DMS53 (cell line): ENCODE results near the gene TSC22D3.

Source experiments
- DNase-seq: peaks from one replicate; lab custom pipeline; 2025; lab: John Stamatoyannopoulos, UW

Gene TSC22D3

DNA sequence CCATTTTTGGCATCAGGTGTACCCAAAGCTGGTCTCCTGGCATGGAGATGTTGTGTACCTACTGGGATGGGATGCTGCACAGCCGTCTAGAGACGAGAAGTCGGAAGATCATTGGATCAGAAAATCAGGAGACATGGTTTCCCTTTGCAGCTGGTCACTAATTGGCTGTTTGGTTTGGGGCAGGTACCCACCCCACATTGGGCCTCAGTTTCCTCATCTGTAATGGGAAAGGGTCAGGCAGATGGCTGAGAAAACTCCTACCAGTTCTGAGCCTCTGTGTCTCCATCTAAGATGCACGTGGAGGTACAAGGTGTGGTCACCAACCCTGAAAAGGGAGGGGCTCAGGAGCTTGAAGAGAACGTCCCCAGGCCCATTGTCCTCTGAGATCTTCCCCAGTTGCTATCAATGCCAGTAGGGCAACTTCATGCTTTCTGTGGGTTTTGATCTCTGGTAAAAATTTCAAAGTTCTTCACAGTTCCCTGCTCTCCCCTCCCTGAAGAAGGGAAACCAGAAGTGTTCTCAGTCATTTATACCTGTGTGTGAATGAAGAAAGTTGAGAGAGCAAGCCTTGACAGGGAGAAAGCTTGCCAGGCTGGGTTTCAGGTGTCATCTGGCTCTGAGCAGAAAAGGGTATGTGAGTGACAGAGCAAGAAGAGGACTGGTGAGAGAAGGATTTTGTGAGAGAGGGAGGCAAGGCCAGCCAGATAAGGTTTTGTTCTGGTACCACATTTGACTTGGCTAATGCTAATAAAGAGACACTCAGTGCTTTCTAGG lies 15.1 kb downstream of the TSC22D3 start:
- no peak for DNase-seq

DNA sequence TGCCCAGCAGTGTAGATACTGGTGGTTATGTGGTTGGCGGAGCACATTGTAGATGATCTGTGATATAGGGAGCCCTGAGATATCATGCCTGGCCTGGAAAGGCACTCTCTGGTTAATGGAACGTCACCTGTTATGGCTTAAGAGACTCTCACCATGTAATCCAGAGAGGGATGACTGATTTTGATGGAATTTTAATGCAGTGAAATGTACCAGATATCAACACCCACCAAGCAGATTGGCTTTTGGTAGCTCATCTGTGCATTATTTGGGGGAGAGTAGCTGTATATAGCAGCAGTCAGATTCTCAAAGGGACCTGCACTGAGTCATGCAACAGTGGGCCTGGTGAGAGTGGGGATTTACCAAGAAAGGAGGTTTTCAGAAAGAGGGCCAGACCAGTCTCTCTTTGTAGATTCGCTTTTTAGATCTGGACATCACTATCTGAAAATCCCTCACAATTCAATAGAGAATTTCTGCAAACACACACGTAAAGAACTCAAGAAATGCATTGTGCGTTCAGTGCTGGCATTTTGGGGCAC lies 17.3 kb downstream of the TSC22D3 start:
- DNase-seq: no peak

DNA sequence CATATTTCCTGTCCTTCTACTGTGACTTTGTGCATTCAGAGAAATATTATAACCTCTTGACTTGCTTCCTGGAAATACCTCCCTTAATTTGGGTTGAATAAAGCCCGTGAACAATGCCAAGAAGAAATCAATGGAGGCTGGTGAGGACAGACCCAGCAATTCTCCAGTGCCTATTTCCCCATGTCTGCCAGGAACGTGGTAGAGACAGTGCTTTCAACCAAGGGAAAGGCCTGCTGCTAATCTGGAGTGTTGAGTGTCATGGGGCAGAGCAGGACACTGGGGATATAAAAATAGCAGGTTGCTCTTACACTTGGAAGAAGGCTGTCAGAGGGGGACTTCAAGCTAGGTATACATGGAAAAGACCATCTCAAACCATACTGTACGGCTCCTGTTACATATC lies 19.9 kb downstream of the TSC22D3 start:
- no peak for DNase-seq

DNA sequence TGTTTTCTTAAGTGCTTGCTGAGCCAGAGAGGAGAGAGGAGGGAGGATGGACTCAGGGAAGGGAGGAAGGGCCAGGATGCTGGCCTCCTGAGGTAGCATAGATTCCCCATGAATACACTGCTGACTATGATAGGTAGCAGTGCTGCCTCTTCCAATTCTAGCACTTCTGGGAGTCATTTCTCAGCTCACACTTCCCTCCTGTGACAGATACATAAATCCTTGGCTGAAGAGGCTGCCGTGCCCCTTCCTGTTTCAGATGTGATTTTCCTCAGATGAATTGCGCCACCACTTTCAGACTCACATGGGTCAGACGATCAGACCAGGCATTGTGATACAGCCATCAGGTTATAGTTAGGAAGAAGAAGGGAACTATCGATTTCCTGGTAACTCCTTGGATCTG lies 22.4 kb downstream of the TSC22D3 start:
- DNase-seq: no peak

DNA sequence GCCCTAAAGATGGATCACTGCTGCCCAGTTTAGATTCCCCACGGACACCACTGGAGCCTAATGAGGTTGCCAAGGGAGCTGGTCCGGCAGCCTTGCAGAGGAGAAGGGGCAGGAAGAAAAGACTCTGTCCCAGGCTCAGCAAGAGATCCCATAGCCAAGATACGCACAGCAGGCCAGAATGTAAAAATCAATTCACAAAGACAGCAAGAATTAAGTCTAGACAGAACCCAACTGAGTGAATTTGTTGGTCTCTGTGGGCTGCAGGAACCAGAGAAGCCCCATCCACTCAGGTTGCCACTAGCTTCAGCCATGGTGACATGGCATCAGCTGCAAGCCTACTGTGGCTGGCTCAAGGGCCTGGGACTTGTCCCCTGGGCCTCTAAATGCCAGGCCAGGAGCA lies 22.9 kb downstream of the TSC22D3 start:
- DNase-seq: no peak

DNA sequence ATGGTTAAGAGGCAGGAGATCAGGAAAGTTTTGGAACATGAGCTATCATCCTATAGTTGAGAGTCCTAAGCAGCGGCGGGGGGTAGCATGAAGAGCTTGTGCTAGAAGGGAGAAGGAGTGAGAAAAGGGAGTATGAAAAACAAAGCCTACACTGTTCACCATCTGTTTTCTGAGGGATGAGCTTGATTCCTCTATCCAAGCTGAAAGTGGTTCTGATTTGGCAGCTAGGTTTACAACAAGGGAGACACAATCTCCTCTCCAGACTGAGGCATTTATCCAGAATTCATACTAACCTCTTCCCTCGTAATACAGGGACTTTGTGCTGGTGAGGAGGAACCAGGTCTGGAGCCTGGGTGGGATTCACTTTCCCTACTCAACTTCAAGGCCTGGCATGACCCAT lies 23.5 kb downstream of the TSC22D3 start:
- no peak for DNase-seq

DNA sequence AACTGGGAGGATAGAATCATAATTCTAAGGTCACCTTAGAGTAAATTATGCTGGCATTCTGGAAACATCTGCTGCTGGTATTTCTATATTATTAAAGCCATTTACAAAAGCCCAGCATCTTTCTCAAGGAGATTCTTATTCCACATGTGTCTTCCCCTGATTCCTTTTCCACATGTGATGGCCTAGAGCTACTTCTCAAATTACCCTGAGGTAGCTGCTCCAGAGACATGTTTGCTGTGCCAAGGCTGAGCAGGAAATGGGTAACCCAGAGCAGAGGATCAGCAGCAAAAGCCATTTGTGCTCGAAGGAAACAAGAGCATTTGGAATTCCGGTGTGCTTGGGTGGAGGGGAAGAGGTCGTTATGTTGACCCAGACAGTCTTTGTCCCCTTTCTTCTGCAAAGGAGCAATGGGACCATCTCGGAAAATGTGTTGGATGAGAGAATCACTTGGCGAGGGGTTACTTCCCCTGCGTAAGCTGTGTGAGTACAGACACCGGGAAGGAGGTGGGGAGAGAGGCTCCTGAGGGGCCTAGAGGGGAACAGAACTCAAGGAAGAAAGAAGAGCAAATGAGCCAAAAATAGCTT lies 24.6 kb downstream of the TSC22D3 start:
- no peak for DNase-seq

DNA sequence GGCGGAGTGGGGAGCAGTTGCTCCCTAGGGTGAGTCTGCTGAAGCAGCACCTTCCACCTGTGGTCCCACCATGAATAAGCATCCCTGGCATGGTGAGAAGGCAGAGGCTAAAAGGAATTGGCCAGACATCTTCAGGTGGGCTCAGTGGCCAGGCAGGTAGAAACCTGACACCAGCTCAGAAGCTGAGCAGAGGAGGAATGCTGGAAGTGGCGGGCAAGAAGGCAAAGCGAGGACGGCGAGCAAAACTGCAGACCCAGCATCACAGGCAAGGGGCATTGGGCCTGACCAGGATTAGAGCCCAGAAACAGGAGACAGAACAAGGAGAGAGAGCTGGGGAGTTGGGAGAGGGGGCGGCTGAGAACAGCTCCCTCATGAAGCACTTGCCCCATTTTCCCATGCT lies 25.3 kb downstream of the TSC22D3 start:
- DNase-seq: no peak

DNA sequence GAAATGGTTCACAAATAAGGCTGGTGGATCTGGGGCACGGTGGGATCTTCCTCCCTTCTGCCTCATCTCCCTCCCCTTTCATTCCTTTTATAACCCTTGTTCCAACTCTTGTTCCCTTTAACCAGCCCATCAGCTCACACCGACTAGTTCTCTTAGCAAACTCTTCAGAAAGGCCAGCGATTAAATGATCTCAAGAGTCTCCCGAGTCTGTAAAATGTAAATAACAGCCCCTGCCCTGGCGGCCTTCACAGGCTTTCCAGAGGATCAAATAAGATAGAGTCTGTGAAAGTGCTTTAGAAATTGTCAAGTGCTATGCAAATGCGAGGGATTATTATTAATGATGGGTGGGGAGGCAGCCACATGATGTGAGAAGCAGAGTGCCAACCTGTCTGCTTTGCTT lies 27.1 kb downstream of the TSC22D3 start:
- no peak for DNase-seq

DNA sequence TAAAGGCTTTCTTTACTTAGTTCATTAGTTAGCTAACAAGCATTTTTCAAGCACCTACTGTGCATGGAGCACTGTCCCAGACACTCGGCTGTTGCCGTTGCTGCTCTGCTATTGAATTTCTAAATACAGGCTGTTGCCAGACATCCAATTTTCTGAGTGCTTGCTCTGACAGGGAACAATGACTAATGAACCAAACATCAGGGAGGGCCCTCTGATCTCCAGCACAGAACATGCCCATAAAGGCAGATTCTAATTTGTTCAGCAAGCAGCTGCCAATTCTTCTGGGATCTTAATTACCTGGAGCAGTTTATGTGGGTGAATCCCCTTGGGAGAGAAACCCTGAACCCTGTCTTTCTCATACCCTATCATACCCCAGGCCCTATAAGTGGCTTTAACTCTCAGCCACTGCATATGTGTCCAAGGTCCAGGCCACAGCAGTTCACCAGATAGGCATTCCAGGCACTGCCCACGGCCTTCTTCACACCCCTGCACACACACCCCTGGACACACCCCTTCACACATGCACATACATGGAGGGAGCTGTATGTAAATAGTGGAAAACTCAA lies 27.9 kb downstream of the TSC22D3 start:
- DNase-seq: peak; percentile 3

DNA sequence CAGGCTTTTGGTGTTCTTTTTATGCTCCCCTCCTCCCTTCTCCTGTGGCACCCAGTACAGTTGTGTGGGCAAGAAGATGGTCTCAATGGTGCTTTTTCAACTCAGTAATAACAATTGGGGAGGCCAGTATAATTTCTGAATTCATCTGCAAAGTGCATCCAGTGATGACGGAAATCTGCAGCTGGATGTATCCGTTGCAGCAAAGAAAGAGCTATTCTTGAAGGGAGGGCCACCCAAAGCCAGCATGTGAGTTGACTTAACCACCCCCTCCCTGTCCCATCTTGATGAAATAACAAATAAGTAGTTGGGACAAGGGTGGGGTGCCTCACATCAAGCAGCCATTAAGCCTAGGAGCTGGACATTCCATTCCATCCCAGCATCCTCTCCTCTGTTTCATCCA lies 30.7 kb downstream of the TSC22D3 start:
- DNase-seq: no peak

DNA sequence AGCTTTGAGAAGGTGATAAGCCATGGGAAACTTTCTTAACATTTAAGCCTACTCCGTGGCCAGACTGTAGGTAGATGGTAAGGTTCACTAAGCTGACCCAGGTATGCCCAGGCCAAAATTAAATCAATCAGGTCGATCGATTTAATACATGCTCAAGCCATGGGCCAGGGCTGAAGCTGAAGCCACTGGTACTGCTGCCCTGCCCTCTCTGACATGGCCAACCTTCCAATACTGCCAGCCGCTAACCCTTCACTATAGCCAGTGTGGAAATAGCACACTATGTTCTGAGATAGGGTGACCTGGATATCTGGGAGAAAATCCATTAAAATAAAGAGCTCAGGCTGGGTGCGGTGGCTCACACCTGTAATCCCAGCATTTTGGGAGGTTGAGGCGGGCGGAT lies 31.6 kb downstream of the TSC22D3 start:
- no peak for DNase-seq

DNA sequence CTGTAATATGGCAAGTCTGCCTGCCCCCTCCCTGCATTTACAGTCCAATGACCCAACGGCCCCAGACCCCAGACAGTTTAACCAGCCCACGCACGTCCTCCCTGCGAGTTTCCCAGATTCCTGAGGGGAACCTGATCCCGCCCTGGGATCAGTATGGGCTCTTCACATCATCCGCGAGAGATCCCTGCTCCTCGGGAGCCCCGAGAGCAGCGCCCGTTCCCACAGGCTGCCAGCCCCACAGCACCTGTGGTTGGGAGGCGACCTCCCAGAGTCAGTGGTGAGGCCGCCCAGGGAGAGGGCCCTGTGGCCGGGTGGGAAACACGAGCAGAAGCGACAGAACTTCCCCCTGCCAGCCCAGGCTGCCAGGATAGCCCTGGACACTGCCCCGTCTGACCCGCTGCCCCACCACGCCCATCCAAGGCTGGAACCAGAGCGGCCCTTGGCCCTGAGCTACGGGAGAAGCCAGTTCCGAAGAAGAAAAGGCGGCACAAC lies 32.8 kb downstream of the TSC22D3 start:
- DNase-seq: no peak

DNA sequence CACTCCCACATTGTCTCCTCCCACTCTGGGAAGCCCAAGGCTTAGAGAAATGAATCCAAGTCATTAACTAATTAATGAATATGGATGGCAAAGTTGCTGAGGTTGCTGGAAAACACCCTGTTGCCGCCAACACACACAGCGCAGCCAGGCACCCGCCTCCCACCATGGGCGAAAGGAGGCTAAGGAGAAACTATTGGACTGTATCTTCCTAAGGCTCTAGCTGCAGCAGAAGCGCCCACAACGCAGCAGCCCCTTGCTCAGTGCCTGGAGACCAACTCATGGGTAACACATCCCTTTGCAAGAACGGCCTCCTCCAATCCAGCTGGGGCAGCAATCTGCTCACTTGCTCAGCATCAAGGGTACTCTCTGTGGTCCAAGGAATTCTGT lies 34.2 kb downstream of the TSC22D3 start:
- no peak for DNase-seq

DNA sequence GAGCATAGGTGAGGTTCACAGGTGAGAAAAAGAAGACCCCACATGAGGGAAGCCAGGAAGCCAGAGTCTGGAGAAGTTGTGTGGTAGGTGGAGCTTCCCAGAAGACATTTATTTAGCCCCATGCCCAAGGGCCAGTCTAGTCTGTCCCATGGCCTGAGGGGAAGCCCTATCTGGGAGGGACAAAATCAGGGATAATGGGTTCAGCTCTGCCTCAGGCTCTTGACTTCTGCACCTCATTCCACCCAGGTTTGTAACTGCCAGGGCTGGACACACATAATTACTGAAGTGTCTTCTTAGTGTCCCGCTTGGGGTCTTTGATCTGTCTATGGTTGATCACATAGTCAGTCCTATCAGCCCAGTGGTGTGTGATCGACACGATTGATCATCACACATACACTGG lies 36.0 kb downstream of the TSC22D3 start:
- DNase-seq: no peak

DNA sequence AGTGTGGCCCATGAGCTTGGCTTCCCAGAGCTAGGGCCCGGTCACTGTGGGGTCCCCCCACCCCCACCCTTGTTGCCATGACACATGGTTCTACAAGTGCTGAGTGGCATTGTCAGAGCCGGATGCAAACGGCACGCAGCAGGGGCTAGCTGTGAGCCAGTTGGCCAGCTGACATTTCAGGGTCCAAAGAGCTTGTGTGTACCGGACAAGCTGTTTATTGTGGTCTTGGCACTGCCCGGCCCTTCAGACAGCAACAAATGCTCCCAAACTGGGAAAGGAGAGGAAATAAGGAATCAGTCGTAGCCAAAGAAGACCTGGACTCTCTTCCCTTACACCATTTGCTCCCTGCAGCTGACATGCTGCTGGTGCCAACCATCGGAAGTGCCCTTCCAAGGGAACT lies 36.8 kb downstream of the TSC22D3 start:
- no peak for DNase-seq

DNA sequence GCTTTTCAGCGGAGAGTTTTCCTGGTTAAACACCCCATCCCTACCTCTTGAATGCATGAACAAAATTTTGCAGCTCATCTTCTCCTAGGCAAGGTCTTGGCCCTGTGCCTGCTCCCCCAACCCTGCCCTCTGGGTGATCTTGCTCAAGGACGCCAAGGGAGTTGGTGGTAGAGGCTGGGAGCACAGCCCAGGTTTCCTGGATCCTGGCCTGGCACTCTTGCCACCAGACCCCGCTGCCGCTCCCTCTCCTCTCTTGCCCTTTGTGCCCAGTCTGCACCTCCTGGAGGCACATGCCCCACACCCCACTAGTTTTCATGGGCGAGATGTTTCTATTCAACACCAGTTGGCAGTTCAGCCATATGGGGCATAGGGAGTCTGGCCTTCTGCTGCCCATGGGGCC lies 37.3 kb downstream of the TSC22D3 start:
- DNase-seq: no peak

DNA sequence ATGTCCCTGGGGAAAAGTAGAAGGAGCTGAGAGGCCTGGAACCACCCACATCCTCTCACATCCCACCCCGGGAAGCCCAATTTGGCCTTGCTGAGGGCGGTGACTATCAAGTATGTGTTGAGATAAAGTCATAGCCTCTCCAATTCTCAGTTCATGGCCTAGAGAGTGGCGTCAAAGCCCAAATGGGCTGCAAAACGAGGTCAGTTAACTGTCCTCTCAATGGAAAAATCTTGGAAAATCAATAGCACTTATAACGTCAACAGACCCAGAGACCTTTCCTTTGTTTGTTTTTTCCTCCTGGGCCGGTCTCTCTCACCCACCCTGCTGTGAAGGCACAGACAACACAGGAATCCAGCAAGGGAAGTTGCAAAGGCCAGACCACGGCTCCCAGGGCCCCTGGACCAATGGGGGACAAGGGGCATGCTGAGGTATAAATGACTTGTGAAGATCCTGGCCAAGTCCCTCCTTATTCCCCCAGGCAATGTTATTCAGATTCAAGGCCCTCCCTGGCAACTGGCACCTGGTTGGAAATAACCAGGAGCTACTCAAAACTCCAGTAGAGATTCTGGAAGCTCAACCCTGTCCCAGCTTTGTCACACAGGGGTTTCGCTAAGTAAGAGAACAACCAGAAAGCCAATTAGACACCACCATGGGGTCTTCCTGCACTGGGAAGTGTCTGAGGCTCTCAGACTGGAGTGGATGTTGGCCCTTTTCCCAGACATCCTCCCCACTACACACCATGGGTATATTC lies 38.6 kb downstream of the TSC22D3 start:
- DNase-seq: peak; percentile 22

DNA sequence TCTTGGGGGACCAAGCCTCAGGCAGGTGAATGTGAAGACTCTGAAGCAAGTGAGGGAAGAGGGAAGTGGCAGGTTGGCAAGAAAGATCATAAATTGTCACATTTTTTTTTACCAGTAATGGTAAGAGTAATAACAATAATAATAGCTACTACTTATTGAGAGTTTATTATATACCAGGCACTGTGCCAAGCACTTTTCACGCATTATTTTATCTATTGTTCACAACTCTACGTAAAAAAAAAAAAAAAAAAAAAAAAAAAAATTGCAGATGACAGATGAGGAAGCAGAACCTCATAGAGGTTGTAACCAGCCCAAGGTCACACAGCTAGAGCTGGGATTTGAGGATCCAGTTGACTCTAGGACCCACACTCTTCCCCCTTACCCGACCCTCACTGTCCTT lies 40.9 kb downstream of the TSC22D3 start:
- DNase-seq: no peak

DNA sequence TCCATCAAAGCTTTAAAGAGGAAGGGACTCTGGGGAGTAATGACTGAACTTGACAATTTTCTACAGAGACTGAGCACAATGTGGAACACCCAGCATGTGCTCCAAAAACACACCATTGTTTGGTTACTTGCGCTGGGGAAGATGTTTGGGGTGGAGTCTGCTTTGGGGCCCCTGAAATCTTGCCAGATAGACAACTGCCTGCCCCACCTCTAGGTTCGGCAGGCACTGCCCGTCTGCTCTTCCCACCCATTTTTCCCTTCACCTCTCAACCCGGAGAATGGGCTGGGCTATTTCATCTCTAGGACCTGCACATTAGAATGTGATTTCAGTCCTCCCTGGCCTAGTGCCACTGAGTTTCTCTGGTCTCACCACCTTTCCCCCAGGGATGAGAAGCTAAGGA lies 41.9 kb downstream of the TSC22D3 start:
- DNase-seq: no peak

DNA sequence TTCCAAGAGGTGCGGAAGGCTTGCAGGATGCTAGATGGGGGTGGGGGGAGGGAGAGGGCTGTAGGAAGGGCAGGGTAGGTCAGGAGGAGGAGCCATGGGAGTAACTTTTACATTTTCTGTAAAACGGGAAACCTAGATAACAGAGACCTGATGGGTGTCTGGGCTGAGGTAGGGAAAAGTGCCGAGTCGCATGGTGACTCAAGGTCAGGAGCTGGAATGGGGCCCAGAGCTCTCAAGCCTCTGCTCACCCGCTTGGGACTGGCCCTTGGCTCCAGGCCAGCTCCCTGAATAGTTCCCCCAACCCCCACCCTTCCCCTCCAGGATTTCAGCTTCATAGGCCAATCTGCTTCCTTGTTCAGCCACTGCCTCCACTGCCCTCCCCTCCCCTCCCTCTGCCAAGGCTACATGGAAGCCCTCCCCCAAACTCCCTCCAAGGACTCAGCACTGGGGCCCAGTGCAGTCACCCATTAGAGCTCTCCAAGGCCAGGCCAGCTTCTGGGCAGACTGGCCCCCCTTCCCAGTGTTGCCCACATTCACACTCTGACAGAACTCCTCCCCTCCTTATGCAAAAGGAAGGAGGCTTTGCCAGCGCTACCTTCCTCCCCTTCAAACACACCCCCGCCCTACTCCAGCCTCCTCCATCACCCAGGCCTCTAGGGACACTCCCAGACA lies 43.6 kb downstream of the TSC22D3 start:
- DNase-seq: peak; percentile 85
